22Rv1 (cell line): Measurements from ENCODE around the gene OR7C1.

Experiments
- ZFX ChIP-seq: fragments of 450-650 bp; IDR thresholded peaks from 2 replicates; pipeline ENCODE4 v1.6.1; 2017; ENCODE audit warnings: antibody characterized with exemption, borderline replicate concordance
- TF ChIP-seq, protein P1 (sequence below): fragments of 450-650 bp; IDR thresholded peaks from 2 replicates; pipeline ENCODE4 v1.5.1; 2017; ENCODE audit warnings: mild to moderate bottlenecking

DNA sequence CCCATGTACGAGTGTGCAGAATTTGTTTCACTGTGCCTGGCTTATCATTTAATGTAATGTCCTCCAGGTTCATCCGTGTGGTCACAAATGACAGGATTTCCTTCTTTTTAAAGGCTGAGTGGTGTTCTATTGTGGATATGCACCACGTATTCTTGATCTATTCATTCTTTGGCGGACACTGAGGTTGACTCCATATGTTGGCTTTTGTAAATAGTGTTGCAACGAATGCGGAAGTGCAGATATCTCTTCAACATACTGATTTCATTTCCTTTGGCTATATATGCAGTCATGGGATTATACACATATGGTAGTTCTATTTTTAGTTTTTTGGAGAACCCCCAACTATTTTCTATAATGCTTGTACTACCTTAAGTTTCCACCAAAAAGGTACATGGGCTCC lies 13.0 kb downstream of the OR7C1 start:
- TF ChIP-seq, protein P1, sequence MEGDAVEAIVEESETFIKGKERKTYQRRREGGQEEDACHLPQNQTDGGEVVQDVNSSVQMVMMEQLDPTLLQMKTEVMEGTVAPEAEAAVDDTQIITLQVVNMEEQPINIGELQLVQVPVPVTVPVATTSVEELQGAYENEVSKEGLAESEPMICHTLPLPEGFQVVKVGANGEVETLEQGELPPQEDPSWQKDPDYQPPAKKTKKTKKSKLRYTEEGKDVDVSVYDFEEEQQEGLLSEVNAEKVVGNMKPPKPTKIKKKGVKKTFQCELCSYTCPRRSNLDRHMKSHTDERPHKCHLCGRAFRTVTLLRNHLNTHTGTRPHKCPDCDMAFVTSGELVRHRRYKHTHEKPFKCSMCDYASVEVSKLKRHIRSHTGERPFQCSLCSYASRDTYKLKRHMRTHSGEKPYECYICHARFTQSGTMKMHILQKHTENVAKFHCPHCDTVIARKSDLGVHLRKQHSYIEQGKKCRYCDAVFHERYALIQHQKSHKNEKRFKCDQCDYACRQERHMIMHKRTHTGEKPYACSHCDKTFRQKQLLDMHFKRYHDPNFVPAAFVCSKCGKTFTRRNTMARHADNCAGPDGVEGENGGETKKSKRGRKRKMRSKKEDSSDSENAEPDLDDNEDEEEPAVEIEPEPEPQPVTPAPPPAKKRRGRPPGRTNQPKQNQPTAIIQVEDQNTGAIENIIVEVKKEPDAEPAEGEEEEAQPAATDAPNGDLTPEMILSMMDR = no peak
- no peak for TF ChIP-seq ZFX
